K562 (cell line): Measurements from ENCODE around the gene MED15. TPM values are rescaled to one million over a fixed set of nuclear protein-coding genes. Genes with fewer than 3 reads are reported as not detected.

Experiments
- ARID1B ChIP-seq: fragments of 450-650 bp; IDR thresholded peaks from 2 replicates; pipeline ENCODE4 v1.6.1; 2016; ENCODE audit warnings: antibody characterized with exemption, mild to moderate bottlenecking, inconsistent platforms
- ASH1L ChIP-seq: fragments of 450-650 bp; IDR thresholded peaks from 2 replicates; pipeline ENCODE4 v1.6.1; 2018; ENCODE audit warnings: borderline replicate concordance, mild to moderate bottlenecking, low read depth; ENCODE audit not compliant: partially characterized antibody
- BMI1 ChIP-seq: fragments of 150-350 bp; IDR thresholded peaks from 2 replicates; pipeline ENCODE4 v1.6.1; 2014; ENCODE audit warnings: low read length
- CBFA2T2 ChIP-seq: fragments of 450-650 bp; conservative IDR thresholded peaks from 2 replicates; pipeline ENCODE4 v1.6.1; 2017; ENCODE audit warnings: mild to moderate bottlenecking
- CREBBP ChIP-seq: IDR thresholded peaks from one replicate; pipeline ENCODE4 v1.6.1; 2012; ENCODE audit warnings: low read depth, mild to moderate bottlenecking, control low read depth, inconsistent platforms, low read length
- DEAF1 ChIP-seq: fragments of 450-650 bp; formaldehyde crosslinking; IDR thresholded peaks from 2 replicates; pipeline ENCODE4 v1.4.0; 2020; ENCODE audit warnings: mild to moderate bottlenecking, moderate library complexity
- ELK1 ChIP-seq: sonication (generic); formaldehyde crosslinking; IDR thresholded peaks from 2 replicates; pipeline ENCODE4 v1.8.1; 2022; ENCODE audit warnings: missing genetic modification reagents
- FOSL1 ChIP-seq: fragments of 200-800 bp; sonication (Bioruptor generic); conservative IDR thresholded peaks from 2 replicates; pipeline ENCODE4 v1.6.1; 2016; ENCODE audit warnings: missing genetic modification characterization, missing compliant biosample characterization
- GABPA ChIP-seq: fragments of 200-800 bp; sonication (Bioruptor generic); conservative IDR thresholded peaks from 2 replicates; pipeline ENCODE4 v1.6.1; 2016; ENCODE audit warnings: low read depth, missing genetic modification characterization, missing compliant biosample characterization
- HMGN3 ChIP-seq: IDR thresholded peaks from 2 replicates; pipeline ENCODE4 v1.6.1; 2011; ENCODE audit warnings: borderline replicate concordance, low read depth, mild to moderate bottlenecking, mixed read lengths, low read length; ENCODE audit not compliant: insufficient read length; ENCODE audit errors: extremely low read depth
- HSF4 ChIP-seq: fragments of 250-450 bp; sonication (Bioruptor Pico); IDR thresholded peaks from 2 replicates; pipeline ENCODE4 v2.1.2; 2022; ENCODE audit warnings: mild to moderate bottlenecking, moderate library complexity, borderline replicate concordance
- JUN ChIP-seq, 2 experiments: sonication (generic) in 1 of 2; formaldehyde crosslinking in 1 of 2; IDR thresholded peaks; 2 replicates each; pipeline versions ENCODE4 v1.6.1 to v1.8.0; 2012 to 2022; ENCODE audit warnings: borderline replicate concordance in 2 of 2, mild to moderate bottlenecking in 2 of 2, improper control_type of control experiment in 1 of 2, low read depth in 1 of 2, low read length in 1 of 2, missing genetic modification reagents in 1 of 2
- KDM2B ChIP-seq: fragments of 250-450 bp; sonication (Bioruptor Pico); IDR thresholded peaks from 2 replicates; pipeline ENCODE4 v1.8.0; 2021; ENCODE audit warnings: mild to moderate bottlenecking, moderate library complexity
- NELFE ChIP-seq: IDR thresholded peaks from 2 replicates; pipeline ENCODE4 v1.6.1; 2011; ENCODE audit warnings: mild to moderate bottlenecking; ENCODE audit not compliant: insufficient read depth, insufficient read length
- POLR2AphosphoS2 ChIP-seq: IDR thresholded peaks from 2 replicates; pipeline ENCODE4 v1.6.1; 2012; ENCODE audit warnings: low read length, improper control_type of control experiment
- RBM15 ChIP-seq: fragments of 200-400 bp; formaldehyde crosslinking; IDR thresholded peaks from 2 replicates; pipeline ENCODE4 v1.6.1; 2018; ENCODE audit warnings: mild to moderate bottlenecking, low read length, moderate library complexity; ENCODE audit not compliant: insufficient read depth
- RBM25 ChIP-seq: fragments of 200-400 bp; formaldehyde crosslinking; IDR thresholded peaks from 2 replicates; pipeline ENCODE4 v1.6.1; 2018; ENCODE audit warnings: low read length, low read depth, moderate library complexity; ENCODE audit not compliant: severe bottlenecking
- RHOXF2B ChIP-seq: fragments of 250-450 bp; sonication (Bioruptor Pico); conservative IDR thresholded peaks from 2 replicates; pipeline ENCODE4 v1.5.1; 2021
- RNF2 ChIP-seq: sonication (generic); IDR thresholded peaks from 2 replicates; pipeline ENCODE4 v1.6.1; 2016
- SETDB1 ChIP-seq: IDR thresholded peaks from one replicate; pipeline ENCODE4 v1.6.1; 2012; ENCODE audit warnings: low read length, control low read depth, inconsistent platforms
- SLC30A9 ChIP-seq: fragments of 250-450 bp; sonication (Bioruptor Pico); IDR thresholded peaks from 2 replicates; pipeline ENCODE4 v1.8.0; 2022; ENCODE audit warnings: mild to moderate bottlenecking, moderate library complexity
- SNAPC5 ChIP-seq: fragments of 250-450 bp; sonication (Bioruptor Pico); IDR thresholded peaks from 2 replicates; pipeline ENCODE4 v1.8.0; 2021; ENCODE audit warnings: moderate library complexity, mild to moderate bottlenecking, inconsistent platforms
- TAL1 ChIP-seq: fragments of 450-650 bp; IDR thresholded peaks from 2 replicates; pipeline ENCODE4 v1.6.1; 2016; ENCODE audit warnings: mild to moderate bottlenecking
- TCF15 ChIP-seq: fragments of 250-450 bp; sonication (Bioruptor Pico); IDR thresholded peaks from 2 replicates; pipeline ENCODE4 v1.8.0; 2022; ENCODE audit warnings: moderate library complexity, mild to moderate bottlenecking, inconsistent platforms
- U2AF2 ChIP-seq: fragments of 200-400 bp; formaldehyde crosslinking; optimal IDR thresholded peaks from 2 replicates; pipeline ENCODE3; 2017; ENCODE audit warnings: low read depth, mild to moderate bottlenecking, low read length
- ZFP1 ChIP-seq: fragments of 450-650 bp; formaldehyde crosslinking; IDR thresholded peaks from 2 replicates; pipeline ENCODE4 v1.4.0; 2020; ENCODE audit warnings: mild to moderate bottlenecking, mixed read lengths
- ZNF274 ChIP-seq: IDR thresholded peaks from 2 replicates; pipeline ENCODE4 v1.6.1; 2011; ENCODE audit warnings: low read depth, mild to moderate bottlenecking, low read length, moderate library complexity, borderline replicate concordance
- ZNF764 ChIP-seq: fragments of 250-450 bp; sonication (Bioruptor Pico); IDR thresholded peaks from 2 replicates; pipeline ENCODE4 v1.4.0; 2020; ENCODE audit warnings: low read depth, mild to moderate bottlenecking, moderate library complexity
- polyA plus RNA-seq, 8 experiments: library from polyadenylated mRNA; depleted of rRNA in 4 of 8; stranded (reverse) in 5 of 8; unstranded in 3 of 8; fragments of >200 nt; fragmentation: Nextera tagmentation in 2 of 8; fragmentation: Illumina TruSeq in 1 of 8; extraction: Ambion mirVana in 2 of 8; extraction: Trizol in 1 of 8; gene quantifications; 2 replicates each; pipeline versions ENCODE4 v1.2.1 to v1.2.3, GENCODE V29; 2011 to 2014; ENCODE audit warnings: inconsistent platforms in 1 of 8, missing spikeins in 1 of 8
- total RNA-seq, 7 experiments: library from RNA; depleted of rRNA in 6 of 7; stranded (reverse); fragments of >200 nt in 6 of 7; fragmentation: Illumina TruSeq in 2 of 7; extraction: Trizol in 2 of 7; gene quantifications; 2 replicates each; pipeline versions ENCODE4 v1.2.1 to v1.2.3, GENCODE V29; 2011 to 2021; ENCODE audit warnings: low replicate concordance in 1 of 7

MED15 gene
- total and polyA plus RNA-seq, 9 of the 15 experiments (the other 6 are each of a cell fraction or from before 2014, with no cell fraction given), result 4.0 to 271 (median 60.1) TPM

GRCh38 chr22:20549232-20549841 is 41.9 kb downstream of the MED15 start (continued):
- TF ChIP-seq POLR2AphosphoS2 (no peak), U2AF2 (no peak), SETDB1 (no peak), DEAF1 (CRISPR knock-in tag) (no peak), TAL1 (no peak), BMI1 (no peak), HMGN3 (no peak), ZNF274 (no peak), FOSL1 (tag) (no peak), SNAPC5 (CRISPR knock-in tag) (no peak), NELFE (no peak), ARID1B (no peak), RBM15 (no peak), ELK1 (CRISPR knock-in tag) (no peak), RHOXF2B (CRISPR knock-in tag) (peak; percentile 85), TCF15 (no peak), ASH1L (no peak), CREBBP (no peak), ZNF764 (CRISPR knock-in tag) (peak; percentile 57; the same call in 1 of the 2 replicates), JUN (IDR thresholded peaks at IDR 0.05; ENCODE audit: borderline replicate concordance, low read depth, low read length) (no peak; the same call in 1 of the 2 replicates), JUN (CRISPR knock-in tag; IDR thresholded peaks at IDR 0.05; ENCODE audit: borderline replicate concordance) (no peak), HSF4 (CRISPR knock-in tag) (no peak), CBFA2T2 (no peak), RNF2 (no peak), RBM25 (no peak), KDM2B (CRISPR knock-in tag) (no peak), SLC30A9 (CRISPR knock-in tag) (no peak), GABPA (tag) (no peak), ZFP1 (CRISPR knock-in tag) (no peak)
